GM12801 (cell line): ENCODE measurements around the gene SMPD3.

Experiments used
- TF ChIP-seq, protein P1 (sequence below): IDR thresholded peaks from one replicate; pipeline ENCODE4 v1.5.1; 2011; ENCODE audit warnings: control low read depth; ENCODE audit not compliant: insufficient read length; ENCODE audit errors: extremely low read depth

SMPD3 gene

DNA sequence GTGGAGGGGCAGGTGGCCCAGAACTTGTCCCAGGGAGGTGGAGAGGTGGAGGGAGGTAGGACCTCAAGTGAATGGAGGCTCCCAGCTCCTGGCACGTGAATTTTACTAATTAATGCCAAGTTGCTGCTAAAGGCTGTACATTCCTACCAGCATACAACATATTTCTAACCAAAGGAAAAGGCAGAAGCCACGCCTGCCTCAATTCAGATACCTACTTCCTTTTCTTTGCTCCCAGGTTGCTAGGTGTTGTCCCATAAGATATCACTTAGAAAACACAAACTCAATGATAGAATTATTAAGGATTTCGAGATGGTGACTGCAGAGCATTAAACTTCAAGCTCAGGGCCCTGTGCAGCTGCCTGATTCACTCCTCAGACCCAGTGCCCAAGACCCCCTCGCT is 20.5 kb upstream of the SMPD3 start:
- TF ChIP-seq, protein P1, sequence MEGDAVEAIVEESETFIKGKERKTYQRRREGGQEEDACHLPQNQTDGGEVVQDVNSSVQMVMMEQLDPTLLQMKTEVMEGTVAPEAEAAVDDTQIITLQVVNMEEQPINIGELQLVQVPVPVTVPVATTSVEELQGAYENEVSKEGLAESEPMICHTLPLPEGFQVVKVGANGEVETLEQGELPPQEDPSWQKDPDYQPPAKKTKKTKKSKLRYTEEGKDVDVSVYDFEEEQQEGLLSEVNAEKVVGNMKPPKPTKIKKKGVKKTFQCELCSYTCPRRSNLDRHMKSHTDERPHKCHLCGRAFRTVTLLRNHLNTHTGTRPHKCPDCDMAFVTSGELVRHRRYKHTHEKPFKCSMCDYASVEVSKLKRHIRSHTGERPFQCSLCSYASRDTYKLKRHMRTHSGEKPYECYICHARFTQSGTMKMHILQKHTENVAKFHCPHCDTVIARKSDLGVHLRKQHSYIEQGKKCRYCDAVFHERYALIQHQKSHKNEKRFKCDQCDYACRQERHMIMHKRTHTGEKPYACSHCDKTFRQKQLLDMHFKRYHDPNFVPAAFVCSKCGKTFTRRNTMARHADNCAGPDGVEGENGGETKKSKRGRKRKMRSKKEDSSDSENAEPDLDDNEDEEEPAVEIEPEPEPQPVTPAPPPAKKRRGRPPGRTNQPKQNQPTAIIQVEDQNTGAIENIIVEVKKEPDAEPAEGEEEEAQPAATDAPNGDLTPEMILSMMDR, result no peak

DNA sequence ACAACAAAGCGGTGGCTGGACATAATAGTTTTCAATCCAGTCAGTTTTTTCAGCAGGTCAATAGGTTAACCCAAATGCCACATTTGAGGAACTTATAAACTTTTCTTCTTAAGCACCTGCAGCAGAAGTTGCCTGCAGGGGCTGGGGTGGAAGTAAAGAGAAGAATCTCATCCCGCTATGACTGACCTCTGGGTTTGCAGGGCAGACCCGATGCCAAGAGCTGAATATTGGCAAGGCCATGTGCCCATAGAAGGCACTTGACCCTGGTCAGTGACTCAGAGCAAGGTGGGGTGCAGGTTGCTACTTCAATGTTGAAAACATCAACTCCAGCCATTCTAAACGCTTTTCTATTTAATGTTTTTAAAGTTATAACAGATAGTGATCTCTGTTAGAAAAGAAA is 17.9 kb upstream of the SMPD3 start:
- TF ChIP-seq, protein P1, result no peak

DNA sequence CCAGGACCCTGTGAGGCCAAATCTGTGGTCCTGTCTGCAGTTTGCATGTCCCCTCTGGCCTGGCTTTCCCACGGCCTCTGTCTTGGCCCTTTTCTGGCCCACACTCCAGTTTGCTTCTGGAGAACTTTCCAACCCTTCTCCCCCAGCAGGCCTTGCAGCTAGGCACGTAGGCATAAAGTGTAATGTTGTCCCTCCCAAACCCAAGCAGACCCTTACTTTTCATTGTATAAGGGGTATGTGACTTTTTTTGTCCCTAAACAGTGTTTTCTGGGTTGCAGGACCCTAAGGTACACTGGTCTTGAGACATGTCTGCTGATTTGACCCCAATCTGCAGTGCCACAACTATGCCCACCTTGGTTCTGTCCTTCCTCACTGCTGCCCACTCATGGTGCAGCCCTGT is 15.6 kb upstream of the SMPD3 start:
- TF ChIP-seq, protein P1, result no peak

DNA sequence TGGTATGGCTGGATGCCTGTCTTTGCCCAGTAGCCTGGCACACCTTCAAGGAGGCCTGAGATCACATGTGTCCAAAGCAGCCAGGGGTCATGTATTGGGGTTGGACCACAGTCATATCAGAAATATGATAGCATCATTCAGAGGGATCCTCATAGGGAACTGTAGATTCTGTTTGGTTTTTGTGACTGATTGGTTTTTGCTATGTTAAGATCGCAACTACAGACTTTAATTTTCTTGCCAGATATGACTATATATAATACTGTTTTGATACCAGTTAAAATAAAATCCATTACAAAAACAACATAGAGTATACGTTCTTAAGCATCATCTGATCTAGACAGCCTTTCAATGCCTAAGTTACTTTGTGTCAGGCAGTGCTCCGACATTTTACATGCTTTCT is 11.8 kb upstream of the SMPD3 start:
- TF ChIP-seq, protein P1, result no peak

DNA sequence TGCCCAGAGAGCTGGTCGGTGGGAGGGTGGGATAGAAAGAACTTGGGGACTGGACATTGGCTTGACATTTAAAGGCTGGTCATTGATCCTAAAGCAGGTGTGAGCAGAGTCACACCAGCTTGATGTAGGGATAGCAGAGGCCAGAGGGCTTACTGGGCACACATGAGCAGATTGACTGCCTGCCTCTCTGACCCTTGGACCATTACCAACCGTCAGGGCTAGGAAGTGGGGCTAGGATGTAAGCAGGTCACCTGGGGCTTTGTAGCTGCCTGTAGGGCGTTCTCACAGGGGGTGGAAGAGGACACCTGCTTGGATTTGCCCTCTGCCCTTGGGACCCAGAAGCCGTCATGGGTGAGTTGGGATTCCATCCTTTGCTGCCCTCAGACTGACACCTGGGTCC is 11.1 kb upstream of the SMPD3 start:
- TF ChIP-seq, protein P1, result no peak

DNA sequence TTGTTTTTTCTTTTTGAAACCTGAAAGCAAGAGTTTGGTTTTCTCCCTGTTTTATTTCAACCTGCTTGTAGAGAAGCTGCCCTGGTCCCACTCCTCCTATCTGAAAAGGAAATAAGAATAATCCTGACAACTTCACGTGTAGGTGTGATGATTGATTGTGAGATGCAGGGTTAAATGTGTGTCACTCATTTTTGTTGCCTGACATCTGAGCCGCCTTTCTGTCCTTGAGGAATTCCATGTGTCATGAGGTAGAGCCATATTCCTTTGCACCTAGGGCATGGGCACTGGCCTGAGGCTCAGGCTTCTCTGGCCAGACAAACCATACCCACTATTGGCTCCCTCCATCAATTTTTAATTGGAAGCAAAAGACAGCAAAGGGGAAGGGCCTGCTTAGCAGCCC is 10.2 kb upstream of the SMPD3 start:
- TF ChIP-seq, protein P1, result no peak

DNA sequence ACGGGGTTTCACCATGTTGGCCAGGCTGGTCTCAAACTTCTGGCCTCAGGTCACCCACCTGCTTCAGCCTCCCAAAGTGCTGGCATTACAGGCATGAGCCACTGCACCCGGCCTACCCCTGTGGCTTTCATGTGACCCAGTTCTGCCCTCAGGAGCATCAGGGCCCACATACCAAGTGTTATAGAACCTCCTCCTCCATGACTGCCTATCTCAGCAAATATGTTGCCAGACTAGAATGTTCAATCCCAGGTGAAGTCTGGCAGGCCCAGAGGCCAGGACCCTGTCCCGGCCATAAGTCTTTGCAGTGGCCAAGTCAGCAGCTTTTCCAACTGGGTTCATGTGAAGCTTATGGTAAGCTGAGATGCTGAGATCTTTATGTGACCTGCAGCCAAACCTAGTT is 9.8 kb upstream of the SMPD3 start:
- TF ChIP-seq, protein P1, result no peak

DNA sequence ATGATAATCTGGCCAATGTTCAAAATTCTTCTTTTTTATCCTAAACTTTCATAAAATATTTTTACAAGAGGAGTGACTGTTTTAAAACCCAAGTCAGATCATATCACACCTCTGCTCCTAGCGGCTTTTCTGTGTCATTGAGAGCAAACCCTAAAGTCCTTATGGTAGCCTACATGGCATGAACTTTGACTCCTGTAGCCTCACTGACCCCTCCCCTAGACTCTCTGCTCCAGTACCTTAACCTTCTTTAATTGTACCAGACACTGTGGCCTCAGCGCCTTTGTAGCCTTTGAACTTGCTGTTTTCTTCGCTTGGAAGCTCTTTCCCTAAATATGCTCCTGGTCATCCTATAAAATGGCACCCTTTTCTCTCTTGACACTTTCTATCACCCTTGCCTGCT is 7.3 kb upstream of the SMPD3 start:
- TF ChIP-seq, protein P1, result no peak
